ENCODE measurements around the gene NPFFR2. TPM values are rescaled to one million over a fixed set of nuclear protein-coding genes. Genes with fewer than 3 reads are reported as not detected.
"Not testable (repeated sequence)": the region's sequence is repeated elsewhere in the genome, so short reads cannot be mapped to it uniquely, and the experiment has no call there.

NPFFR2 gene
- total RNA-seq, 2 donors from 2014 or later: not detected

- Histone ChIP-seq H3K4me3 (no peak overlapping the region), H3K4me1 (no peaks in the 10 kb centered on the region), H3K9me3 (no peaks in the 10 kb centered on the region), H3K27ac (no peak overlapping the region), H3K36me3 (no peaks in the 10 kb centered on the region), H3K27me3 (no peaks in the 10 kb centered on the region)
- no peak for TF ChIP-seq CTCF (IDR thresholded peaks at IDR 0.05)
- DNase-seq (ENCODE audit: low spot score): no peak
These were observed 35.3 kb downstream of the NPFFR2 start for GRCh38 chr4:72067051-72067450.

- no peak for DNase-seq (ENCODE audit: low spot score)
- no peak for TF ChIP-seq CTCF (IDR thresholded peaks at IDR 0.05)
- Histone ChIP-seq H3K36me3 (no peaks in the 10 kb centered on the region), H3K4me3 (no peak overlapping the region), H3K27me3 (no peaks in the 10 kb centered on the region), H3K9me3 (no peaks in the 10 kb centered on the region), H3K4me1 (no peaks in the 10 kb centered on the region), H3K27ac (no peak overlapping the region)
These were observed 42.0 kb downstream of the NPFFR2 start for GRCh38 chr4:72073816-72074215.

- Histone ChIP-seq H3K27me3 (no peaks in the 10 kb centered on the region), H3K4me1 (no peaks in the 10 kb centered on the region), H3K4me3 (no peak overlapping the region), H3K9me3 (no peaks in the 10 kb centered on the region), H3K36me3 (no peaks in the 10 kb centered on the region), H3K27ac (no peak overlapping the region)
- no peak for DNase-seq (ENCODE audit: low spot score)
- TF ChIP-seq CTCF (IDR thresholded peaks at IDR 0.05): no peak
These were observed 44.8 kb downstream of the NPFFR2 start for GRCh38 chr4:72076562-72076961.

- no peak overlapping the region for H3K4me3 ChIP-seq
- H3K9me3 ChIP-seq: no peaks in the 10 kb centered on the region
- no peaks in the 10 kb centered on the region for H3K27me3 ChIP-seq
- H3K36me3 ChIP-seq: no peaks in the 10 kb centered on the region
- no peak for TF ChIP-seq CTCF (IDR thresholded peaks at IDR 0.05)
- H3K4me1 ChIP-seq: no peaks in the 10 kb centered on the region
- no peak for DNase-seq (ENCODE audit: low spot score)
- H3K27ac ChIP-seq: no peak overlapping the region
These were observed 45.5 kb downstream of the NPFFR2 start for GRCh38 chr4:72077346-72077745.

GRCh38 chr4:72084587-72085011, 52.8 kb downstream of the NPFFR2 start:
- H3K4me1 ChIP-seq: no peaks in the 10 kb centered on the region
- H3K4me3 ChIP-seq: no peak overlapping the region
- H3K27ac ChIP-seq: no peak overlapping the region
- no peaks in the 10 kb centered on the region for H3K9me3 ChIP-seq
- no peaks in the 10 kb centered on the region for H3K36me3 ChIP-seq
- no peak for TF ChIP-seq CTCF (IDR thresholded peaks at IDR 0.05)
- H3K27me3 ChIP-seq: peaks cover 0 to 3% of the 10 kb centered on the region in 2 donors
- no peak for DNase-seq (ENCODE audit: low spot score)

GRCh38 chr4:72090606-72091005, 58.8 kb downstream of the NPFFR2 start:
- DNase-seq (ENCODE audit: low spot score); H3K27me3 ChIP-seq; H3K27ac ChIP-seq; H3K4me1 ChIP-seq; H3K36me3 ChIP-seq; H3K4me3 ChIP-seq; H3K9me3 ChIP-seq: not testable (repeated sequence)
